Caco-2 (cell line): ENCODE measurements around the gene CD247. TPM values are rescaled to one million over a fixed set of nuclear protein-coding genes. Genes with fewer than 3 reads are reported as not detected.

Experiments used
- BruUV-seq: library from RNA; stranded (reverse); fragments of 400-500 nt; replicated peaks from 2 replicates; lab custom pipeline; 2021; lab: Mats Ljungman, UMichigan
- CTCF ChIA-PET: fragments of 300-600 bp; sonication (Branson Sonifier 250); formaldehyde crosslinking; loops from one replicate; lab custom pipeline; 2022; ENCODE audit warnings: antibody characterized with exemption; lab: Charles Lee
- POLR2A ChIA-PET: fragments of 300-600 bp; sonication (Branson Sonifier 250); formaldehyde crosslinking; loops from one replicate; lab custom pipeline; 2022; ENCODE audit warnings: antibody characterized with exemption; lab: Charles Lee
- DNase-seq, 2 experiments: peaks; one replicate each; pipeline versions ENCODE4 v3.0.0 to v3.0.0-alpha.2; 2020 to 2022
- H3K27me3 ChIP-seq: replicated peaks from 2 replicates; pipeline ENCODE4 v1.6.0; 2011; ENCODE audit warnings: low read length; ENCODE audit not compliant: control insufficient read depth, insufficient read depth
- H3K36me3 ChIP-seq: 2 replicates; pipeline ENCODE4 v1.5.1; 2011; ENCODE audit warnings: low read length; ENCODE audit not compliant: control insufficient read depth, insufficient read depth
- H3K4me1 ChIP-seq: fragments of 250-450 bp; sonication (Bioruptor Pico); 2 replicates; pipeline ENCODE4 v1.5.1; 2020; ENCODE audit warnings: mild to moderate bottlenecking
- H3K4me3 ChIP-seq: 2 replicates; pipeline ENCODE4 v1.5.1; 2011; ENCODE audit warnings: low read depth, mild to moderate bottlenecking, control low read depth, low read length
- H3K9me3 ChIP-seq: fragments of 250-450 bp; sonication (Bioruptor Pico); 2 replicates; pipeline ENCODE4 v1.5.1; 2020; ENCODE audit warnings: mild to moderate bottlenecking, moderate library complexity
- H3K27ac Mint-ChIP-seq: one replicate; pipeline ENCODE4 v1.8.0; 2022; ENCODE audit warnings: mixed read lengths; ENCODE audit not compliant: unreplicated experiment
- H3K27me3 Mint-ChIP-seq: one replicate; pipeline ENCODE4 v1.8.0; 2022; ENCODE audit warnings: mixed read lengths; ENCODE audit not compliant: insufficient read depth, unreplicated experiment
- H3K36me3 Mint-ChIP-seq: one replicate; pipeline ENCODE4 v1.8.0; 2022; ENCODE audit warnings: mild to moderate bottlenecking, mixed read lengths; ENCODE audit not compliant: insufficient read depth, unreplicated experiment
- H3K4me1 Mint-ChIP-seq: one replicate; pipeline ENCODE4 v1.8.0; 2022; ENCODE audit warnings: low read depth, mixed read lengths; ENCODE audit not compliant: unreplicated experiment
- H3K4me3 Mint-ChIP-seq: one replicate; pipeline ENCODE4 v1.8.0; 2022; ENCODE audit warnings: mild to moderate bottlenecking, moderate library complexity, mixed read lengths; ENCODE audit not compliant: unreplicated experiment
- H3K9me3 Mint-ChIP-seq: one replicate; pipeline ENCODE4 v1.8.0; 2022; ENCODE audit warnings: mixed read lengths; ENCODE audit not compliant: unreplicated experiment
- CTCF ChIP-seq, 2 experiments: fragments of 200-600 bp in 1 of 2; IDR thresholded peaks; 1 replicate in 1 of 2; 2 replicates in 1 of 2; pipeline versions ENCODE4 v1.5.1 to v1.8.0; 2011 to 2022; ENCODE audit warnings: antibody characterized with exemption in 1 of 2, control low read depth in 1 of 2, inconsistent platforms in 1 of 2, low read depth in 1 of 2, low read length in 1 of 2, mild to moderate bottlenecking in 1 of 2, moderate library complexity in 1 of 2; ENCODE audit not compliant: insufficient read depth in 1 of 2, severe bottlenecking in 1 of 2, unreplicated experiment in 1 of 2
- intact Hi-C: fragments of 100-400 bp; cut with micrococcal nuclease; formaldehyde crosslinking; loops from one replicate; pipeline ENCODE4 v1.10.0; 2022; ENCODE audit not compliant: unreplicated experiment
- total RNA-seq: library from RNA; stranded (reverse); gene quantifications from 2 replicates; pipeline ENCODE4 v1.2.3, GENCODE V29; 2022

The CD247 gene
- total RNA-seq, 1 experiment from 2014 or later, result not detected

- intact Hi-C loops, result no loop called here
- Mint-ChIP-seq H3K27me3 (no peaks in the 10 kb centered on the region), H3K36me3 (no peaks in the 10 kb centered on the region), H3K4me1 (peaks cover 7% of the 10 kb centered on the region), H3K4me3 (no peak overlapping the region), H3K9me3 (no peaks in the 10 kb centered on the region), H3K27ac (no peak overlapping the region)
- Histone ChIP-seq H3K27me3 (no peaks in the 10 kb centered on the region), H3K36me3 (no peaks in the 10 kb centered on the region), H3K9me3 (peaks cover 5% of the 10 kb centered on the region; the same call in 1 of the 2 replicates), H3K4me3 (no peak overlapping the region), H3K4me1 (peaks cover 3% of the 10 kb centered on the region; the same call in 1 of the 2 replicates)
- ChIA-PET POLR2A (interaction anchor here (0.6 kb wide), 1 partner anchor 307 kb away, joined by 3 read pairs; no protein-coding TSS in a partner anchor), CTCF (no interaction called here)
- no TSS peak for BruUV-seq
- DNase-seq, result no peak
- TF ChIP-seq CTCF (IDR thresholded peaks at IDR 0.05; ENCODE audit: insufficient read depth in 1 of 2, low read depth in 1 of 2, low read length in 1 of 2, severe bottlenecking in 1 of 2, unreplicated experiment in 1 of 2), result no peak
Observed at GRCh38 chr1:167526667-167527383, 8.5 kb upstream of the CD247 start.

GRCh38 chr1:167524651-167525050 lies 6.3 kb upstream of the CD247 start:
- no peaks in the 10 kb centered on the region for H3K4me1 ChIP-seq
- H3K27me3 ChIP-seq, result no peaks in the 10 kb centered on the region
- TF ChIP-seq CTCF (IDR thresholded peaks at IDR 0.05; ENCODE audit: insufficient read depth in 1 of 2, low read depth in 1 of 2, low read length in 1 of 2, severe bottlenecking in 1 of 2, unreplicated experiment in 1 of 2), result no peak
- no peaks in the 10 kb centered on the region for H3K36me3 Mint-ChIP-seq
- intact Hi-C loops, result no loop called here
- ChIA-PET POLR2A (no interaction called here), CTCF (no interaction called here)
- no TSS peak for BruUV-seq
- H3K27me3 Mint-ChIP-seq, result no peaks in the 10 kb centered on the region
- DNase-seq, result peak in 1 of 2 experiments; percentile 49
- no peaks in the 10 kb centered on the region for H3K36me3 ChIP-seq
- peaks cover 7% of the 10 kb centered on the region for H3K4me1 Mint-ChIP-seq
- no peak overlapping the region for H3K27ac Mint-ChIP-seq
- H3K9me3 ChIP-seq, result peaks cover 5% of the 10 kb centered on the region; the same call in 1 of the 2 replicates
- H3K4me3 ChIP-seq, result no peak overlapping the region
- no peak overlapping the region for H3K4me3 Mint-ChIP-seq
- H3K9me3 Mint-ChIP-seq, result no peaks in the 10 kb centered on the region

GRCh38 chr1:167522246-167522645 lies 3.9 kb upstream of the CD247 start:
- BruUV-seq, result no TSS peak
- no peak for TF ChIP-seq CTCF (IDR thresholded peaks at IDR 0.05; ENCODE audit: insufficient read depth in 1 of 2, low read depth in 1 of 2, low read length in 1 of 2, severe bottlenecking in 1 of 2, unreplicated experiment in 1 of 2)
- Mint-ChIP-seq H3K4me1 (peaks cover 7% of the 10 kb centered on the region), H3K27me3 (no peaks in the 10 kb centered on the region), H3K27ac (no peak overlapping the region), H3K36me3 (no peaks in the 10 kb centered on the region), H3K9me3 (no peaks in the 10 kb centered on the region), H3K4me3 (no peak overlapping the region)
- Histone ChIP-seq H3K27me3 (no peaks in the 10 kb centered on the region), H3K36me3 (no peaks in the 10 kb centered on the region), H3K4me1 (no peaks in the 10 kb centered on the region), H3K9me3 (peaks cover 5% of the 10 kb centered on the region; the same call in 1 of the 2 replicates), H3K4me3 (no peak overlapping the region)
- intact Hi-C loops, result no loop called here
- ChIA-PET CTCF (no interaction called here), POLR2A (no interaction called here)
- DNase-seq, result no peak
